ENCODE measurements around the gene UBL4B.

- TF ChIP-seq CTCF (IDR thresholded peaks at IDR 0.05) = no peak
- no peak for TF ChIP-seq POLR2AphosphoS5 (IDR thresholded peaks at IDR 0.05)
- TF ChIP-seq POLR2A (IDR thresholded peaks at IDR 0.05) = no peak
Measured at GRCh38 chr1:110085671-110086070, 26.6 kb upstream of the UBL4B start.

Data from prostate gland (tissue), 2 donors.